Chondrocyte (in vitro differentiated cells): ENCODE data around the gene SLAIN2. TPM values are rescaled to one million over a fixed set of nuclear protein-coding genes. Genes with fewer than 3 reads are reported as not detected.

Experiments used
- DNase-seq: peaks from one replicate; pipeline ENCODE4 v3.0.0; 2021; ENCODE audit warnings: mixed read lengths, low spot score
- H3K27ac Mint-ChIP-seq: one replicate; pipeline ENCODE4 v1.8.0; 2021; ENCODE audit warnings: mild to moderate bottlenecking, moderate library complexity, mixed read lengths; ENCODE audit not compliant: unreplicated experiment
- H3K27me3 Mint-ChIP-seq: 2 replicates; pipeline ENCODE4 v1.8.0; 2021; ENCODE audit warnings: low read depth, mixed read lengths
- H3K36me3 Mint-ChIP-seq: 2 replicates; pipeline ENCODE4 v1.8.0; 2021; ENCODE audit warnings: low read depth, mixed read lengths
- H3K4me1 Mint-ChIP-seq: 2 replicates; pipeline ENCODE4 v1.8.0; 2021; ENCODE audit warnings: low read depth, mild to moderate bottlenecking, mixed read lengths
- H3K4me3 Mint-ChIP-seq: one replicate; pipeline ENCODE4 v1.8.0; 2021; ENCODE audit warnings: mild to moderate bottlenecking, moderate library complexity, mixed read lengths; ENCODE audit not compliant: unreplicated experiment
- H3K9me3 Mint-ChIP-seq: 2 replicates; pipeline ENCODE4 v1.8.0; 2021; ENCODE audit warnings: low read depth, mixed read lengths
- total RNA-seq: library from RNA; stranded (reverse); gene quantifications from 3 replicates; pipeline ENCODE4 v1.2.1, GENCODE V29; 2021
- TF ChIP-seq, protein P1 (sequence below): fragments of 200-600 bp; sonication (generic); IDR thresholded peaks from 2 replicates; pipeline ENCODE4 v1.5.0; 2021; ENCODE audit warnings: antibody characterized with exemption, mild to moderate bottlenecking, moderate library complexity

The SLAIN2 gene
- total RNA-seq, 1 donor from 2014 or later: 84.2 TPM

DNA sequence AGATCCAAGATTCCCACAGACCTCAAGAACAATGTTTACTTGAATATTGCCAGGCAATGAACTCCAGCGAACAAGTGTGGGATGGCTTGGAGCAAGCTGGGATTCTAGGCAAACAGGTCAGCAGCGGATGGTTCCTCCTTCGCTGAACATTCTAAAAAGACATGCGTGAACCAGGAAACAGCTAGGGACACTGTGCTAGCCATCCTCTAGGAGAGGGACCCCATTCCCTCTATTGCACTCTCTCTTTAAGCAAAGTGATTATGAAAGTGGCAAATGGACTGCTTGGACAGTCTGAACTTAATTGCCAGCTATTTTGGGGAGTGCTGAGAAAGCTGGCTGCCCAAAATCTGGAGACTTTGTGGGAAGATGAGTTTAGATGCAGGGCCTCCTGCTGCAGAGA, 41.8 kb upstream of the SLAIN2 start:
- Mint-ChIP-seq H3K9me3 (no peaks in the 10 kb centered on the region), H3K36me3 (no peaks in the 10 kb centered on the region)

DNA sequence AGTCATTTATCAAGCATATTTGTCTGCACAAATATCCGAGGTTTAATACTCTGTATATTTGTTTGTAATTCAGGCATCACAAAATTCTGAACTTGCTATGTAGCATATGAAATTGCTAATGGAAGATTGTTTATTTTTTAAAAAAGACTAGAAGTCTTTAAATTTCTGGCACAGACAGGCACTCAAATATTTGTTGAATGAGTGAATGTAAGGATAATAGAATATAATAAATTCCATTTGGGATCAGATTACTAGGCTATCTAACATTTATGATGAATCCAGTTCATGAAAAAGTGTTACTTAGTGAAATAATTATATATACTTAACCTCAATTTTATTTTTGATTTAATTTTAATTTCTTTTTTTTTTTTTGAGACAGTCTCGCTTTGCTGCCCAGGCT, 41.3 kb upstream of the SLAIN2 start:
- Mint-ChIP-seq H3K9me3 (no peaks in the 10 kb centered on the region), H3K36me3 (no peaks in the 10 kb centered on the region), H3K4me3 (no peak overlapping the region), H3K27me3 (peaks cover 2% of the 10 kb centered on the region), H3K27ac (no peak overlapping the region), H3K4me1 (peaks cover 16% of the 10 kb centered on the region)
- no peak for DNase-seq
- TF ChIP-seq, protein P1, sequence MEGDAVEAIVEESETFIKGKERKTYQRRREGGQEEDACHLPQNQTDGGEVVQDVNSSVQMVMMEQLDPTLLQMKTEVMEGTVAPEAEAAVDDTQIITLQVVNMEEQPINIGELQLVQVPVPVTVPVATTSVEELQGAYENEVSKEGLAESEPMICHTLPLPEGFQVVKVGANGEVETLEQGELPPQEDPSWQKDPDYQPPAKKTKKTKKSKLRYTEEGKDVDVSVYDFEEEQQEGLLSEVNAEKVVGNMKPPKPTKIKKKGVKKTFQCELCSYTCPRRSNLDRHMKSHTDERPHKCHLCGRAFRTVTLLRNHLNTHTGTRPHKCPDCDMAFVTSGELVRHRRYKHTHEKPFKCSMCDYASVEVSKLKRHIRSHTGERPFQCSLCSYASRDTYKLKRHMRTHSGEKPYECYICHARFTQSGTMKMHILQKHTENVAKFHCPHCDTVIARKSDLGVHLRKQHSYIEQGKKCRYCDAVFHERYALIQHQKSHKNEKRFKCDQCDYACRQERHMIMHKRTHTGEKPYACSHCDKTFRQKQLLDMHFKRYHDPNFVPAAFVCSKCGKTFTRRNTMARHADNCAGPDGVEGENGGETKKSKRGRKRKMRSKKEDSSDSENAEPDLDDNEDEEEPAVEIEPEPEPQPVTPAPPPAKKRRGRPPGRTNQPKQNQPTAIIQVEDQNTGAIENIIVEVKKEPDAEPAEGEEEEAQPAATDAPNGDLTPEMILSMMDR: no peak

More for the DNA sequence above, 41.8 kb upstream of the SLAIN2 start:
- no peak for DNase-seq
- no peaks in the 10 kb centered on the region for H3K27me3 Mint-ChIP-seq
- H3K27ac Mint-ChIP-seq: no peak overlapping the region
- TF ChIP-seq, protein P1: no peak
- peaks cover 16% of the 10 kb centered on the region for H3K4me1 Mint-ChIP-seq
- H3K4me3 Mint-ChIP-seq: no peak overlapping the region

DNA sequence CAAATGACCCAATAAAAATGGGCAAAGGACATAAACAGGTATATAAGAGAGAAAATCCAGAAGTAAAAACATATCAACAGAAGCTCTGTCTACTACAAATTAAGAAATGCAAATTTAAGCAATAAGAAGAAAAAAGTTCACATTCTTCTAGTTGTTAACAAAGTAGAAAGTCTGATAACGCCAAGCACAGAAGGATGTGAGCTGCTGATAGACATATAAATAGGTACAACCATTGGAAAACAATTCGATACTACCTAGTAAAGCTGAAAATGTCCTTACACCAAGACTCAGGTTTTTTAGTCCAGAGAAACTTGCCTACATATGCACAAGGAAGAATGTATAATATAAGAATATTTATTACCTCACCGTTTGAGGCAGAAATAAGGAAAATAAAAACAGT, 35.8 kb upstream of the SLAIN2 start:
- Mint-ChIP-seq H3K4me3 (no peak overlapping the region), H3K27ac (no peak overlapping the region), H3K36me3 (no peaks in the 10 kb centered on the region), H3K9me3 (no peaks in the 10 kb centered on the region), H3K4me1 (peaks cover 4% of the 10 kb centered on the region), H3K27me3 (peaks cover 2% of the 10 kb centered on the region)
- DNase-seq: no peak
- TF ChIP-seq, protein P1: no peak

DNA sequence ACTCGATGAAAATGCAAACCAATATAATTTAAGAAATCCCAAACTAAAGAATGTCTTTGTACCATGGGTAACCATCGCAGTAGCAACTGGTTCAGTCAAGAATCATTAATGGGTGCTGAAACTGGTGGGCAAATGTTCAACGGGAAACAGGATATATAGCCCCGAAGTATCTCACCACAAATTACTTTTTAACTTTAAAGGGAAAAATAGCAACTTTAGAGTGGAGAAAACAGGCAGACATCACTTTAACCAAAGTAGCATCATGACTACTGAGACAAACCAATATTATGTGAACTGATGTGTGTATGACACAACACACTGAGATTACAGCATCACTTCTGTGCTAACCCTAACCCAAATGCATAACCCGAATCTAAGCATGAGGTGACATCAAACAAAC, 33.8 kb upstream of the SLAIN2 start:
- H3K36me3 Mint-ChIP-seq: no peaks in the 10 kb centered on the region
- TF ChIP-seq, protein P1: no peak

DNA sequence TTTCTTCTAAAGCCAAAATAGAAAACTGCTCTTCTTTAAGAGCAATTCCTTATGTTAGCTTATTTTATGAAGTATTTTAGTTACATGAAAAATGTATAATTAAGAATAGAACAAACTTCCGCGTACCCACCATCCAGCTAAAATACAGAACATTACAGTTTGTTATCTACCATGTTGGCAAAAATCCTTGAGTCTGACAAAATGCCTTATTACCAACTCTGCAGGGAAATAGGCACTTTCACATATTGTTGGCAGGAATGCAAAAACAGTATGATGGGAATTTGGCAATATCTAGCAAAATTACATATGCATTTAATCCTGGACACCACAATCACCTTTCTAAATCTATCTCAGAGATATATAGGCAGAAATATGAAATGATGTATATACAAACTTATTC, 32.4 kb upstream of the SLAIN2 start:
- Mint-ChIP-seq H3K36me3 (no peaks in the 10 kb centered on the region), H3K4me3 (no peak overlapping the region), H3K9me3 (peaks cover 2% of the 10 kb centered on the region), H3K4me1 (peaks cover 7% of the 10 kb centered on the region), H3K27ac (no peak overlapping the region), H3K27me3 (peaks cover 2% of the 10 kb centered on the region)
- TF ChIP-seq, protein P1: no peak
- DNase-seq: no peak

More for the DNA sequence above, 33.8 kb upstream of the SLAIN2 start:
- Mint-ChIP-seq H3K27me3 (peaks cover 2% of the 10 kb centered on the region), H3K4me3 (no peak overlapping the region), H3K4me1 (peaks cover 7% of the 10 kb centered on the region), H3K9me3 (no peaks in the 10 kb centered on the region), H3K27ac (no peak overlapping the region)
- DNase-seq: no peak
